GM19438 (cell line): ENCODE measurements around the gene GCN1.
"Not testable (repeated sequence)": the region's sequence is repeated elsewhere in the genome, so short reads cannot be mapped to it uniquely, and the experiment has no call there.

Source experiments
- ATAC-seq: cut with Tn5 transposase; IDR thresholded peaks from one replicate; pipeline ENCODE4 v1.9.1; 2021; ENCODE audit warnings: low read depth; ENCODE audit not compliant: unreplicated experiment

The GCN1 gene, protein sequence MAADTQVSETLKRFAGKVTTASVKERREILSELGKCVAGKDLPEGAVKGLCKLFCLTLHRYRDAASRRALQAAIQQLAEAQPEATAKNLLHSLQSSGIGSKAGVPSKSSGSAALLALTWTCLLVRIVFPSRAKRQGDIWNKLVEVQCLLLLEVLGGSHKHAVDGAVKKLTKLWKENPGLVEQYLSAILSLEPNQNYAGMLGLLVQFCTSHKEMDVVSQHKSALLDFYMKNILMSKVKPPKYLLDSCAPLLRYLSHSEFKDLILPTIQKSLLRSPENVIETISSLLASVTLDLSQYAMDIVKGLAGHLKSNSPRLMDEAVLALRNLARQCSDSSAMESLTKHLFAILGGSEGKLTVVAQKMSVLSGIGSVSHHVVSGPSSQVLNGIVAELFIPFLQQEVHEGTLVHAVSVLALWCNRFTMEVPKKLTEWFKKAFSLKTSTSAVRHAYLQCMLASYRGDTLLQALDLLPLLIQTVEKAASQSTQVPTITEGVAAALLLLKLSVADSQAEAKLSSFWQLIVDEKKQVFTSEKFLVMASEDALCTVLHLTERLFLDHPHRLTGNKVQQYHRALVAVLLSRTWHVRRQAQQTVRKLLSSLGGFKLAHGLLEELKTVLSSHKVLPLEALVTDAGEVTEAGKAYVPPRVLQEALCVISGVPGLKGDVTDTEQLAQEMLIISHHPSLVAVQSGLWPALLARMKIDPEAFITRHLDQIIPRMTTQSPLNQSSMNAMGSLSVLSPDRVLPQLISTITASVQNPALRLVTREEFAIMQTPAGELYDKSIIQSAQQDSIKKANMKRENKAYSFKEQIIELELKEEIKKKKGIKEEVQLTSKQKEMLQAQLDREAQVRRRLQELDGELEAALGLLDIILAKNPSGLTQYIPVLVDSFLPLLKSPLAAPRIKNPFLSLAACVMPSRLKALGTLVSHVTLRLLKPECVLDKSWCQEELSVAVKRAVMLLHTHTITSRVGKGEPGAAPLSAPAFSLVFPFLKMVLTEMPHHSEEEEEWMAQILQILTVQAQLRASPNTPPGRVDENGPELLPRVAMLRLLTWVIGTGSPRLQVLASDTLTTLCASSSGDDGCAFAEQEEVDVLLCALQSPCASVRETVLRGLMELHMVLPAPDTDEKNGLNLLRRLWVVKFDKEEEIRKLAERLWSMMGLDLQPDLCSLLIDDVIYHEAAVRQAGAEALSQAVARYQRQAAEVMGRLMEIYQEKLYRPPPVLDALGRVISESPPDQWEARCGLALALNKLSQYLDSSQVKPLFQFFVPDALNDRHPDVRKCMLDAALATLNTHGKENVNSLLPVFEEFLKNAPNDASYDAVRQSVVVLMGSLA (N-terminal part only)

DNA sequence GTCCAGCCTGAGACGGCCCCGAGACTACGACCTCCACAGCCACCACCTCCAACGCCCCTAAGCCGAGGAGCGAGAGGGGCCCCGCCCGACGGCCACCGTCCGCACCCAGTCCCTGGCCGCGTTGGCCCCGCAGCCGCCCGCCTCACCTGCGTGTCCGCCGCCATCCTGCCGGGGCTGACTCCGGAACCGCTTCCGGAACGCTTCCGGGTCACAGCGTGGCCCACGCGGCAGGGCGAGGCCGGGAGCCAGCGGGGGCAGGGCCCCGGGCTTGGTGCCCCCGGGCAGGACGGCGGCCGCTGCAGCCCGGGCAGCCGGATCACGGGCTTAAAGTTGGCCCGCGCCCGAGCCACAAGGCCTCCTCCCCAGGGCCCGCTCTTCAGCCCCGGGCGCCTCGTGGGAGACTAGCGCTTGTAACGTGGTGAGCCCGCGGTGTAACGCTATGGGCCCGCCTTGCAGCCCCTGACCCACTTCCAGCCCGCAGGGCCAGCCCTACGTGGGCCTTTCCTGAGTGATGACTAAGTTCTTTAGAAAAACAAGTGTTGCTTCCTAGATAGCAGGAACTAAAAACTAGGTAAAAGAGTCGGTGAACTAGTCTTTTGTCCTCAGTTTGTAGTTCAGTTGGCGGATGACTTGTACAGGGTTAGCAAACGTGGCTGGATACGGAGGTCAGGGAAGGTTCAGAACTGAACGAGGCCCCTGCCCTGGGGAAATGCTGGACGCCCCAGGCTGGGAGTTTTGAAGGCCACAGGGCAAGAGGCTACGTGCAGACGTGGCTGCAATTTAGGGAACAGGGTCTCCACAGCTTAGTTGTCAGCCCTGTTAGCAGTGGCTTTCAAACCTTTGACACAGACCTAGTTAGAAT, at the start of gene GCN1:
TSS of gene GCN1 (minus strand) at position 182 of the 862 bp plus-strand sequence. CDS start at position 164, 18 bp downstream.
- peak; percentile 63 for ATAC-seq

DNA sequence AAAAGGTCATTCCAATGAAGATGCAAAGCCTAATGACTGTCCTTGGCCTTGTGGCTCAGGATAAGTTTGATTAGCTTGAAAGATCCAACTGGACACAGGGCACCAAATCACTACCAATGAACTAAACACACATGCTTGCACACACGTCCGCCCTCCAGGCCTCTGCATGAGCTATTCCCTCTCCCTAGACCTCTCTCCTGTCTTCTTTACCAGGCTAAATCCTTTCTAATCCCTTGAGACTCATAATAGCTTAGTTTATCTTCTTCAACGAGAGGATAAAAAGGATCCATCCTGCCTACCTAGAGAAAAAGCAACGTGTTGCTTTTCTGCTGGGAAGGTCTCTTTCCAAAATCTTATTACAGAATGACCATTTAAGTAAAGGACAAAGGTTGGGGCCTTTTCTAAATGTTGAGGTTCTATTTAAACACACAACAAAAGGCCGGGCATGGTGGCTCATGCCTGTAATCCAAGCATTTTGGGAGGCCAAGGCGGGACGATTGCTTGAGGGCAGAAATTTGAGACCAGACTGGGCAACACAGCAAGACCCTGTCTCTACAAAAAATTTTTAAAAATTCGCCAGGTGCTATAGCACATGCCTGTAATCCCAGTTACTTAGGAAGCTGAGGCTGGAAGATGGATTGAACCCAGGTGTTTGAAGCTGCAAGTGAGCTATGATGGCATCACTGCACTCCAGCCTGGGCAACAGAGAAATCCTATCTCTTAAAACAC, 48.6 kb upstream of the GCN1 start:
- ATAC-seq, result no peak

DNA sequence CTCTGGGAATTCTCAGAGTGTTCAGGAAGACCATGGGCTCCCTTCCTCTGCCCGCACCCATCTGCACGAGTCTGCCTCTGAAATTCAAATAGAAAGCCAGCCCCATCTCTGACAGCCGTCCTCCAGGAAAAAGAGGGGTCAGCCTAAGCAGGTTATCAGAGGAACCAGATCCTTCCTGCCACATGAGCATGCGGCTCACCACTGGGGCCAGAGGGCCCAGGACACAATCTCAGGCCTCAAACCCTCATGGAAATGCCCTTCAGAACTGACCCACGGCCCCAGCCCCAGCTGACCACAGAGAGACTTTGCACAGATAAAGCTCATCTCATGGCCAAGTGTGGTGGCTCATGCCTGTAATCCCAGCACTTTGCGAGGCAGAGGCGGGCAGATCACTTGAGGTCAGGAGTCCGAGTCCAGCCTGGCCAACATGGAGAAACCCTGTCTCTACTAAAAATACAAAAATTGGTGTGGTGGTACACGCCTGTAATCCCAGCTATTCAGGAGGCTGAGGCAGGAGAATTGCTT, 47.8 kb upstream of the GCN1 start:
- no peak for ATAC-seq

DNA sequence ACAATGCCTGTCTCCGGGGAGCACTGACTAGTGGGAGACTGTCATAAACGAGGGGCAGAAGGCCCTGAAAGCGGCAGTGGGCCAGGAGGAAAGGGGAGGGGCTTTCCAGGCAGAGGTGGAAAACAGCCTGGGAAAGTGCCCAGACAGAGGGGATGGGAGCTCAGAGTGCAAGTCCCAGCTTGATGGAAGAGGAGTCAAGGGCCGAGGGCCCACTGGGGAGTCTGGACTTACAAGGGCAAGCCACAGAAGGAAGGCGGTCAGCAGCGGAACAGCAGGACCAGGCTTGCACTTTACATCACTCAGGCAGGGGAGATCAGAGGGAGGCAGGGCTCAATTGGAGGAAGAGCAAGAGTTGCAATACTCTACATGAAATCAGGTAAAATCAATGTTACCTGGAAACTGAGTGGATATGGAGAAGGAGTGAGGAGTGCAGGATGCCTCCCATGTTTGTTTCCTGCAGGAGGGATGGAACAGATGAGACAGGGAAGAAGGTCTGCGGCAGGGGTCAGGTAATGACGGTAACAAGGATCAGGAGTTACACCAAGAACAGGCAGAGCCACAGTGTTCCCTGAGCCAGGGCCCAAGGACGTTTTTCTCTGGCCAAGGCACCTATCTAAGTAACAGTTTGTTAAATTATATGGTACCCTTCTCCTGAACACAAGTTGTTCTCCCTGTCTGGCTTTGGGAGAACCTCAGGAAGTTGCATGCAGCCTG, 47.2 kb upstream of the GCN1 start:
- ATAC-seq, result no peak

DNA sequence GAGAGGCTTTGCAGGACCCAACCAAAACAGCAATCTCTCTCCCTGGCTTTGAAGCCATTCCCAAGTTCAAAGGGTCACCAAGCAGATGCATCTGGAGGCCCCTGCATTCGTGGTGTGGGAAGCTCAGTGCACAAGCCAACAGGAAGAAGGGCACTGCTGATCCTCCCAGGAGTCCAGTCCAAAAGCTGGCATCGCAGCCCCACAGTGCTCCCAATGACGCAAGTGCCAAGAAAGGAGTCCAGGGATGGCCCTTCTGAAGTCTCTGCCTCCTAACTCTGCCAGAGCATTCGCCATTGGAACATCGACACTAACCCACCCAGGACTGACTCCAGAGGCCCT, 45.9 kb upstream of the GCN1 start:
- no peak for ATAC-seq

DNA sequence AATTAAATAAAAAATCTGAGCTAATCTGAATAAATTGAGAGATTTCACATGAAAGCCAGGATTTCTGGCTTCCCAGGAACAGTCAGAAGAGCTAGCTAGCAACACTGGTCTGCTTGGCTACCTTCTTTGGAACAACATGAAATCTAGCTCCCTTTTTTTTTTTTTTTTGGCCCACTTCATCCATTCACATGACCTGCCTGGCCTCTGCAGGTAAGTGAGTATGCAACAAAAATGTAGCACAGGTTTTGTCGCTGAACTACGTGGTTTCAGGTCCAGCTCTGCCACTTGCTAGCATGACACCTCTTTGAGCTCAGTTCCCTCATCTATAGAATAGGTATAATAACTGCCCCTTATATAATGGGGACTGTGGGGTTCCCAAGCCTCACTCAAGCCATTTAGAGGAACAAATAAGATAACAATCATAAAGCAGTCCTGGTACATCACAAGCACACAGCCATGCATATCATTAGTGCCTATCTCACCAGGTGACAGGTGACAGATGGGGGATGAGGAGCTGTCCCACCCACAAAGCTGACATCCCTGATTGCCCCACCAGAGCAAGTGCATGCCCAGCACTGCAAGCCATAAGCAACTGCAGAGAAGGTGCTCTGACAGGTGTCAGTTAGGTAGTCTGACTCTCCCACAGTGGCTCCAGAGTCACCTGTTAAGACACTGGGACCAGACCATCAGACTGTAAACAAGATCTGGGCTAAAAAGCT, 45.4 kb upstream of the GCN1 start:
- no peak for ATAC-seq

DNA sequence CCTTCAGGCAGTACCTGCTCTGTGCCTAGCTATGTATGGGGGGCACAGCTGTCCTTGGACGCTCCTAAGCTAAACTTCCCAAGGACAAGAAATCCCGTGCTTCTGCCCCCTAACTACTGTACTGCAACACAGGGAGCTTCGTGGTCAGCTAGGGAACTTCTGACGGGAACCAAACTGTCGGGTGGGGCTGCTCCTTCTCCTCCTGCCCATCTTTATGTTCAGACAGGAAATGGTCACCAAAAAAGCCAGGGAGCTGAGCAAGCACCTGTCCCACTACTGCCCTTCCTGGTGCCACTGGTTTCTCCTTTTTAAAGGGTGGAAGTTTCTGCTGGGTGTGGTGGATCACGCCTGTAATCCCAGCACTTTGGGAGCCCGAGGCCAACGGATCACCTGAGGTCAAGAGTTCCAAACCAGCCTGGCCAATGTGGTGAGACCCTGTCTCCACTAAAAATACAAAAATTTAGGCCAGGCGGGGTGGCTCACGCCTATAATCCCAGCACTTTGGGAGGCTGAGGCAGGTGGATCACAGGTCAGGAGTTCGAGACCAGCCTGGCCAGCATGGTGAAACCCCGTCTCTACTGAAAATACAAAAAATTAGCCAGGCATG, 44.4 kb upstream of the GCN1 start:
- ATAC-seq, result no peak

DNA sequence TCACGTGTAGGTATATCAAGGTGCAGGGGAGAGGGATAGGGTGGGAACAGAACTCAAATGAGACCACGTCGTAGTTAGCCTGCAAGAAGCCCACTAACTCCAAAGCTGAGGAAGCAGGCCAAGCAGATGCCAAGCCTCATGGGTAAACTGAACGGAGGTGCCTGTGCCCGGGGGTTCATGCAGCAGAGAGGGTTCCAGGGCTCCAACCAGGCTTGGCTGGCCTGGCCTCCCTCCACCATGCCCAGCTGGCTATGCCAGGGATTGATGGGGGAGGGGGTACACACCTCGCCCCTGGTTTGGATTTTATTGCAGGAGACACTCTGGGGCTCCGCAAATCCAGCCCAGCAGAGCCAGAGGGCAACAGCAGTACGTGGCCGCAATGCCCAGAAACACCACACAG, 43.7 kb upstream of the GCN1 start:
- ATAC-seq, result no peak

DNA sequence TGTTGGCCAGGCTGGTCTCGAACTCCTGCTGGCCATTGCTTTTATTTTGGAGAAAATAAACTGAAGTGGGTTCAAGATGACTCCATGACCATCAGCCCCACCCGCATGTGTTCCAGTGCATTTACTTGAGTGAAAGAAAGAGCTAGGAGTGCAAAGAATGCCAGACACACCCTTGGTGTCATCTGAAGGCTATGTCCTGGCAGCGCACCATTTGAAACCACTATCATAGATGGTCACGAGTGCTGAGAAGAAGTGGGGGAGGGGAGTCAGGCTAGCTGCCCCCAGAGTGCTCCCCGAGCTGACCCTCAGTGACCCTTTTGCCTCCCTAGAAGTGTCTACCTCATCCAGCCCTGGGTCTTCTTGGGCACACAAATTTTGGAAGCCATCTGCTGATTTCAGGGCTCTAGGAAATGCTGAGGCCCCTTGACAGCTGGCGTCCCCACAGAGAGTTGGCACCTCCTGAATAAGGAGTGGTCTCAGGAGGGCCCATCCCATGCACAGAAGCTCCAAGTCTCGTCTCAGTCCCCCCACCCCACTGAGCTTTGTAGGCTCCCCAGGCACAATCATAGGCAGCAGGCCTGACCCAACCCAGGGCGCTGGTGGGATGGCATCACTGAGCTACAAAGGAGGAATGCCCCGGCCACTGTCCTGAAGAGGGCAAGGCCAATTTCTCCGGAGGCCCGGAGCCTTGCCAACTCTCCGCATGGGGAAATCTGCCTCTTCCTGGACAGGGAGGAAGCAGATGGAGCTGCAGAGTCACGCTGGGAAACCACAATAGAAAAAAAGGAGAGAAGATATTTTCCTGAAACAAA, 43.1 kb upstream of the GCN1 start:
- ATAC-seq, result no peak

DNA sequence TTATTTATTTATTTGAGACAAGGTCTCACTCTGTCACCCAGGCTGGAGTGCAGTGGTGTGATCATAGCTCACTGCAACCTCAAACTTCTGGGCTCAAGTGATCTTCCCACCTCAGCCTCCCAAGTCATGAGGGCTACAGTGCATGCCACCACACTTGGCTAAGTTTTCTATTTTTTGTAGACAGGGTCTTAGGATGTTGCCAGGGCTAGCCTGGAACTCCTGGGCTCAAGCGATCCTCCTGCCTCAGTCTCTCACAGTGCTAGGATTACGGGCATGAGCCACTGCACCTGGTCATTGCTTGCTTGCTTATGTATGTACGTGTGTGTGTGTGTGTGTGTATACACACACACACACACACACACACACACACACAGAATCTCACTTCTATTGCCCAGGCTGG, 42.3 kb upstream of the GCN1 start:
- not testable (repeated sequence) for ATAC-seq

DNA sequence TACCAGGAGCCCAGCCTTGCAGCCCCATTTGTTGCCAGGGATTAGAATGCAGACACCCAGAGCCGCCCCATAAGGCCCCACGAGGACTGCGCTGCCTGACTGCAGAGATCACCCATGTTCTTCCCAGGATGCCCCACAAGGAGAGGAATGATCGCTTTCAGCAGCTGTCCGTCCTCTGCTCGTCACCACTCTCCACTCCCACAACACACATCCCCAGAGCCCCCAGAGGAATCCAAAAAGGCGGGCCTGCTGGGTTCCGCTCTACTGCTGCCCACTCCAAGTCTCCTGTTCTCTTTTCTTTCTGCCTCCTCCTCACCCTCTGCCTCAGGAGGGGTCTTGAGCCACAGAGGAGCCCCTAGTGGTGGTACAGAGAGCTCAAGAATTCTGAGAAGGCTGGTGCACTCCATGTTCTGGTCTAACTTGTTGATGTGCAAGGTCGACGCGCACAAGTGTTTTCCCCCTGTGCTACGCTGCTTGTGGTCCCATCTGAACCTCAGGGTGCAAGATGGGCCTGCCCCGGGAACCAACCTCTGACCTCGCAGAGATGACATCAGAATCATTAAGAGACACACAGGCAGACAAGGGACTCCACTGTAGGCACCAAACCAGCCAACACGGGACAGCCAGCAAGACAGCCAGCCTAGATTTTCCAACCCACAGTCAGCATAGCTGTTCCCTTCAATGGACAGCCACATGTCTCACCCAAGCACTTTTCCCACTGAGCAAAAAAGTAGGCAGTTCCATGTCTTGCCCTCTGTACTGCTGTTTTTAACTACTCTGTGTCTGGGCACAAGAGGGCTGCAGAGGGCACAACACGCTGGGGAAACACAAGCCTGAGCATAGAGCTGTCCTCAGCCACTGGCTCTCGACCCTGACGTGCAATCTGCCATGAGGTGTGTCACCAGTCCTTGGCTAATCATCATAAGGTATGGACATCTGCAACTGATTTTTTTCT, 41.1 kb upstream of the GCN1 start:
- no peak for ATAC-seq

DNA sequence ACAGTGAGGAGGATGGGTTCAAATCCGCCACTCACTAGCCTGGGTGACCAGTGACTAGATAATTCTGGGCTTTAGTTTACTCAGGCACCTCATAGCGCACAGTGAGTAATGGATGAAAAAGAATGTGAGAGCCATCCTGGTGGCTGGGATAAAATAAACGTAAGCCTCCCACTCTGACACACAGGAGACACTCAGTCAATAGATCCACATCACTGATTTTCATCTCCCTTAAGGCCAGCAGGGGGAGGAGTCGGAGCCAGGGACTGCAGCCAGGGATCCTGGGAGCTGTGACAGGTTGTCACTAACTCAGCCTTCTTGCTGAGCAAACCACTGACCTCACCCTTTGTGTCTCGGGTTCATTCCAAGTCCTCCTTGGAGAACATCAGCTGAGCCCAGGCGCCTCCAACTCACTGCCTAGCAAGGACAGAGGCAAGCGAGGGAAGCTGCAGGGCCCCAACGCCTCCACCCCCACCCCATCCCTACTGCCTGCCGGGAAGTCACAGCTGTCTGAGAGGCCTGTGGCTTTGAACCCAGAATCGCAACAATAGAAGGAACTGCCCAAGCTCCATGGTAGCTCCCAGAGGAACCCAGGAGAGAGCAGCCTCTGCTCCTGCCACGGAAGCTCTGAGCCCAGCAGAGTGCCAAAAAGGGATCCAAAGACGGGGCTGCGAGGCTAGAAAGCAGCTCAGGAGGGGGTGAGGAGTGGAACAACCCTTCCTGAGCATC, 40.3 kb upstream of the GCN1 start:
- no peak for ATAC-seq

DNA sequence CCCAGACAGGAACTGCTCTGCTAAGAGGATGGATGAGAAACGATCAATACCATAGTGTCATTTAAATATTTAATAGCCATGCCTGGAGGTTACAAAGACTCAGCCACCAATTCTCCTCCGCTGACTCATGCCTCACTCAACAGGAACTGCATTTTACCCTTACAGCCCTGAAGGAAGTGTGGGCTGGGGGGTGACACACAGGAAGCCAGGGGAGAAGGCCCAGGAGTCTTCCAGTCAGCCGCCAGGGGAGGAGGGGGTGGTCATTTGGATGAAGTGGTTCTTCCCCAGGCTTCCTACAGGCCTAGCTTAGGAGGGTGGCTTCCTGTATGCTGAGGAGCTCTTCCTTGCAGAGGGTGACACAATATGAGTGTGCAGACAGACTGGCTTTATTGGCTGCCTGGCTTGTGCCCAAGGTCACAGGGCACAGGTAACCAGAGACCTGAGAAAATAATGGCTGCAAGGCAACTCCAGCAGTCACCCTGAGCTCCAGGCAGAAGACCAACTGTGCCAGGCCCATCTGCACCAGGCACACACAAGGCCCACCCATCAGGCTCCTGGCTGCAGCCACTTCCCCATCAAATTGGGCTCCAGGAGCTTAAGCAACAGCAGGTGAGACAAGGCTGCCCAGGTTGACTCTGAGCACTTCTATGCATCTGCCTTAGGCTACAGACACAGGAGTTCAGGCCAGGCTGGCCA, 36.9 kb upstream of the GCN1 start:
- no peak for ATAC-seq

DNA sequence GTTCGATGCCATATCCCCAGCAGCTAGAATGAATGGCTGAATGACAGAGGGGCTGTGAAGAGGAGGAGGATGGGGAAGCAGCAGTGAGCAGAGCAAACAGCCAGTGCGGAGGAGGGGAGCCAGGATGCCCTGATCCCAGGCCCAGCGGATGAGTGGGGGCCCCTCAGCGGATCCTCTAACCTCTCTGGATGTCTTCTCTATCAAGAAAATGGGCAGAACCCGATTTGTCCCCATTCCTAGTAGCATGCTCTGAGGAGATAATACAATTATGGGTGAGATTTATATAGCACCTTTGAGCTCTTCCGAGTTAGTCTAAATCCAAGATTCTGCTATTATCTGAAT, 36.4 kb upstream of the GCN1 start:
- ATAC-seq, result no peak
